Sigmoid colon (tissue), 4 donors: ENCODE data around the gene CLSTN1.

Experiments used
- CTCF ChIP-seq, 4 experiments: fragments of 450-650 bp in 3 of 4; fragments of 200-600 bp in 1 of 4; IDR thresholded peaks; one replicate each; pipeline ENCODE4 v1.5.1; 2016 to 2019; ENCODE audit warnings: antibody characterized with exemption in 4 of 4, mild to moderate bottlenecking in 3 of 4, moderate library complexity in 2 of 4
- EP300 ChIP-seq, 4 donors: sonication (generic); formaldehyde crosslinking; IDR thresholded peaks; one replicate each; pipeline ENCODE4 v1.6.1; 2017; ENCODE audit warnings: antibody characterized with exemption in 4 of 4
- POLR2A ChIP-seq, 2 donors: fragments of 450-650 bp; IDR thresholded peaks; one replicate each; pipeline ENCODE4 v1.6.1; 2016; ENCODE audit warnings: antibody characterized with exemption in 2 of 2, mild to moderate bottlenecking in 2 of 2, moderate library complexity in 2 of 2
- POLR2AphosphoS5 ChIP-seq, 4 donors: sonication (generic); formaldehyde crosslinking; IDR thresholded peaks; one replicate each; pipeline ENCODE4 v1.6.1; 2017; ENCODE audit warnings: antibody characterized with exemption in 4 of 4

- TF ChIP-seq CTCF (IDR thresholded peaks at IDR 0.05): no peak
- TF ChIP-seq POLR2AphosphoS5 (IDR thresholded peaks at IDR 0.05): no peak
- no peak for TF ChIP-seq POLR2A (IDR thresholded peaks at IDR 0.05)
- no peak for TF ChIP-seq EP300 (IDR thresholded peaks at IDR 0.05)
These were observed 53.5 kb downstream of the CLSTN1 start for GRCh38 chr1:9770298-9770697.
